Mesendoderm (in vitro differentiated cells): ENCODE results near the gene MPP3.

Experiments used
- DNase-seq: peaks from one replicate; pipeline ENCODE4 v3.0.0; 2013
- H2AK5ac ChIP-seq: 2 replicates; pipeline ENCODE4 v1.6.1; 2013; ENCODE audit warnings: low read length, inconsistent platforms
- H2BK120ac ChIP-seq: 2 replicates; pipeline ENCODE4 v1.6.1; 2013; ENCODE audit warnings: low read depth, mild to moderate bottlenecking, low read length, moderate library complexity, mixed read lengths
- H2BK15ac ChIP-seq: replicated peaks from 2 replicates; pipeline ENCODE4 v1.6.1; 2013; ENCODE audit warnings: low read depth, mild to moderate bottlenecking, moderate library complexity
- H2BK5ac ChIP-seq: 2 replicates; pipeline ENCODE4 v1.6.1; 2013; ENCODE audit warnings: low read length, inconsistent platforms
- H3K18ac ChIP-seq: 2 replicates; pipeline ENCODE4 v1.6.1; 2013; ENCODE audit warnings: mild to moderate bottlenecking, low read length, mixed read lengths
- H3K23ac ChIP-seq: one replicate; pipeline ENCODE4 v1.6.1; 2013; ENCODE audit warnings: low read length
- H3K27ac ChIP-seq: 2 replicates; pipeline ENCODE4 v1.5.1; 2013; ENCODE audit warnings: low read depth, mild to moderate bottlenecking, inconsistent platforms, low read length, moderate library complexity
- H3K27me3 ChIP-seq: 2 replicates; pipeline ENCODE4 v1.6.1; 2013; ENCODE audit warnings: low read length, control low read depth, mild to moderate bottlenecking, inconsistent platforms; ENCODE audit not compliant: insufficient read depth, poor library complexity
- H3K36me3 ChIP-seq: 2 replicates; pipeline ENCODE4 v1.6.1; 2013; ENCODE audit warnings: low read length, inconsistent platforms; ENCODE audit not compliant: control insufficient read depth, insufficient read depth
- H3K4ac ChIP-seq: one replicate; pipeline ENCODE4 v1.6.1; 2013; ENCODE audit warnings: low read depth, mild to moderate bottlenecking, low read length, moderate library complexity
- H3K4me1 ChIP-seq: 2 replicates; pipeline ENCODE4 v1.6.1; 2013; ENCODE audit warnings: low read depth, low read length, inconsistent platforms; ENCODE audit not compliant: control insufficient read depth
- H3K4me2 ChIP-seq: 2 replicates; pipeline ENCODE4 v1.6.1; 2013; ENCODE audit warnings: low read length
- H3K4me3 ChIP-seq: 2 replicates; pipeline ENCODE4 v1.5.1; 2013; ENCODE audit warnings: mild to moderate bottlenecking, low read length
- H3K56ac ChIP-seq: one replicate; pipeline ENCODE4 v1.6.1; 2013; ENCODE audit warnings: low read length
- H3K79me1 ChIP-seq: 2 replicates; pipeline ENCODE4 v1.6.1; 2013; ENCODE audit warnings: low read length, inconsistent platforms
- H3K79me2 ChIP-seq: 2 replicates; pipeline ENCODE4 v1.6.1; 2013; ENCODE audit warnings: mild to moderate bottlenecking, low read length; ENCODE audit not compliant: control insufficient read depth, insufficient read depth
- H3K9ac ChIP-seq: 2 replicates; pipeline ENCODE4 v1.6.1; 2013; ENCODE audit warnings: low read length, inconsistent platforms
- H4K5ac ChIP-seq: one replicate; pipeline ENCODE4 v1.6.1; 2013; ENCODE audit warnings: low read length
- H4K8ac ChIP-seq: one replicate; pipeline ENCODE4 v1.6.1; 2013; ENCODE audit warnings: low read depth, mild to moderate bottlenecking, control low read depth, low read length, moderate library complexity
- WGBS: extraction: QIAGEN DNeasy Blood & Tissue Kit; methylation state at CpG from one replicate; pipeline ENCODE4 v1.1.7; 2013; ENCODE audit warnings: low lambda C conversion rate, missing lambda C conversion rate; ENCODE audit not compliant: insufficient coverage; ENCODE audit errors: extremely low coverage; 5-methylcytosine and 5-hydroxymethylcytosine counted together

MPP3 gene

GRCh38 chr17:43864161-43864984 lies 31.4 kb upstream of the MPP3 start:
- no peak overlapping the region for H3K23ac ChIP-seq
- no peaks in the 10 kb centered on the region for H3K36me3 ChIP-seq
- no peaks in the 10 kb centered on the region for H3K79me2 ChIP-seq
- H3K56ac ChIP-seq = no peak overlapping the region
- no peak overlapping the region for H3K9ac ChIP-seq
- H3K18ac ChIP-seq = no peak overlapping the region
- no peak overlapping the region for H4K8ac ChIP-seq
- H3K27ac ChIP-seq = no peak overlapping the region
- H3K4me2 ChIP-seq = no peak overlapping the region
- no peaks in the 10 kb centered on the region for H3K4me1 ChIP-seq
- H2BK15ac ChIP-seq = no peak overlapping the region
- H3K4ac ChIP-seq = no peak overlapping the region
- no peaks in the 10 kb centered on the region for H3K27me3 ChIP-seq
- no CpG with 5 or more reads among the region's 4 CpGs for WGBS
- no peak overlapping the region for H4K5ac ChIP-seq
- no peak overlapping the region for H3K4me3 ChIP-seq
- no peaks in the 10 kb centered on the region for H3K79me1 ChIP-seq
- no peak overlapping the region for H2BK120ac ChIP-seq
- DNase-seq = no peak
- H2AK5ac ChIP-seq = no peak overlapping the region
- H2BK5ac ChIP-seq = no peak overlapping the region

- Histone ChIP-seq H3K9ac (no peak overlapping the region), H3K56ac (no peak overlapping the region), H3K79me2 (no peaks in the 10 kb centered on the region), H3K18ac (no peak overlapping the region), H3K79me1 (no peaks in the 10 kb centered on the region), H3K27me3 (no peaks in the 10 kb centered on the region), H3K36me3 (no peaks in the 10 kb centered on the region), H2BK15ac (no peak overlapping the region), H3K4ac (no peak overlapping the region), H2AK5ac (no peak overlapping the region), H4K5ac (no peak overlapping the region), H3K27ac (no peak overlapping the region), H4K8ac (no peak overlapping the region), H3K4me2 (no peak overlapping the region), H2BK120ac (no peak overlapping the region), H3K4me3 (no peak overlapping the region), H2BK5ac (no peak overlapping the region), H3K4me1 (no peaks in the 10 kb centered on the region), H3K23ac (no peak overlapping the region)
- no peak for DNase-seq
- WGBS = no CpG with 5 or more reads among the region's 9 CpGs
These were observed 29.0 kb upstream of the MPP3 start for GRCh38 chr17:43861960-43862359.

GRCh38 chr17:43860927-43861622 lies 28.1 kb upstream of the MPP3 start:
- Histone ChIP-seq H2BK5ac (no peak overlapping the region), H3K4me3 (no peak overlapping the region), H3K27me3 (no peaks in the 10 kb centered on the region), H3K23ac (no peak overlapping the region), H3K4me1 (no peaks in the 10 kb centered on the region), H3K79me1 (no peaks in the 10 kb centered on the region), H3K56ac (no peak overlapping the region), H2BK15ac (no peak overlapping the region), H4K8ac (no peak overlapping the region), H2AK5ac (no peak overlapping the region), H3K36me3 (no peaks in the 10 kb centered on the region), H4K5ac (no peak overlapping the region), H3K27ac (no peak overlapping the region), H3K4ac (no peak overlapping the region), H3K18ac (no peak overlapping the region), H2BK120ac (no peak overlapping the region), H3K4me2 (no peak overlapping the region), H3K79me2 (no peaks in the 10 kb centered on the region), H3K9ac (no peak overlapping the region)
- WGBS = no CpG with 5 or more reads among the region's 9 CpGs
- DNase-seq = no peak

- Histone ChIP-seq H4K8ac (no peak overlapping the region), H2AK5ac (no peak overlapping the region), H3K27me3 (no peaks in the 10 kb centered on the region), H3K23ac (no peak overlapping the region), H3K79me1 (no peaks in the 10 kb centered on the region), H3K4me1 (no peaks in the 10 kb centered on the region), H3K4me3 (no peak overlapping the region), H3K9ac (no peak overlapping the region), H3K4ac (no peak overlapping the region), H3K56ac (no peak overlapping the region), H4K5ac (no peak overlapping the region), H2BK15ac (no peak overlapping the region), H3K18ac (no peak overlapping the region), H2BK5ac (no peak overlapping the region), H3K79me2 (no peaks in the 10 kb centered on the region), H3K27ac (no peak overlapping the region), H2BK120ac (no peak overlapping the region), H3K36me3 (no peaks in the 10 kb centered on the region), H3K4me2 (no peak overlapping the region)
- DNase-seq = no peak
- WGBS = no CpG with 5 or more reads among the region's 12 CpGs
These were observed 27.3 kb upstream of the MPP3 start for GRCh38 chr17:43860077-43860725.

GRCh38 chr17:43857957-43858600 lies 25.1 kb upstream of the MPP3 start:
- Histone ChIP-seq H3K79me1 (no peaks in the 10 kb centered on the region), H2AK5ac (no peak overlapping the region), H3K4ac (no peak overlapping the region), H3K18ac (no peak overlapping the region), H3K36me3 (no peaks in the 10 kb centered on the region), H3K27ac (no peak overlapping the region), H3K4me3 (no peak overlapping the region), H3K79me2 (no peaks in the 10 kb centered on the region), H3K9ac (no peak overlapping the region), H2BK120ac (no peak overlapping the region), H3K23ac (no peak overlapping the region), H3K27me3 (no peaks in the 10 kb centered on the region), H4K8ac (no peak overlapping the region), H4K5ac (no peak overlapping the region), H2BK5ac (no peak overlapping the region), H3K4me2 (no peak overlapping the region), H2BK15ac (no peak overlapping the region), H3K56ac (no peak overlapping the region), H3K4me1 (no peaks in the 10 kb centered on the region)
- no peak for DNase-seq
- WGBS = no CpG with 5 or more reads among the region's 12 CpGs
